Measurements from ENCODE around the gene DAB2IP.
A peak's percentile ranks its signal among the peaks of the same experiment; 100 is the strongest.

DAB2IP gene

GRCh38 chr9:121742923-121743322, 91.5 kb downstream of the DAB2IP start:
- H3K4me3 ChIP-seq (ENCODE audit: low read depth in 1 of 2, low read length in 2 of 2) = peak overlapping the region in 1 of 2 donors; percentile 45
- peak overlapping the region; percentile 85 for H3K27ac ChIP-seq (ENCODE audit: low read depth, low read length)
- H3K9me3 ChIP-seq (ENCODE audit: control insufficient read depth in 1 of 2, low read length in 2 of 2) = no peaks in the 10 kb centered on the region
- H3K4me1 ChIP-seq (ENCODE audit: control insufficient read depth in 1 of 2, insufficient read depth in 2 of 2, low read length in 2 of 2) = peaks cover 63 to 71% of the 10 kb centered on the region in 2 donors
- H3K36me3 ChIP-seq (ENCODE audit: control insufficient read depth in 1 of 2, insufficient read depth in 2 of 2, low read length in 2 of 2) = no peaks in the 10 kb centered on the region
- peak overlapping the region; percentile 39 to 72 for H3K9ac ChIP-seq (ENCODE audit: low read depth in 1 of 2, low read length in 2 of 2)
- no peaks in the 10 kb centered on the region for H3K27me3 ChIP-seq (ENCODE audit: control insufficient read depth in 1 of 2, insufficient read depth in 2 of 2, low read length in 2 of 2)

DNA sequence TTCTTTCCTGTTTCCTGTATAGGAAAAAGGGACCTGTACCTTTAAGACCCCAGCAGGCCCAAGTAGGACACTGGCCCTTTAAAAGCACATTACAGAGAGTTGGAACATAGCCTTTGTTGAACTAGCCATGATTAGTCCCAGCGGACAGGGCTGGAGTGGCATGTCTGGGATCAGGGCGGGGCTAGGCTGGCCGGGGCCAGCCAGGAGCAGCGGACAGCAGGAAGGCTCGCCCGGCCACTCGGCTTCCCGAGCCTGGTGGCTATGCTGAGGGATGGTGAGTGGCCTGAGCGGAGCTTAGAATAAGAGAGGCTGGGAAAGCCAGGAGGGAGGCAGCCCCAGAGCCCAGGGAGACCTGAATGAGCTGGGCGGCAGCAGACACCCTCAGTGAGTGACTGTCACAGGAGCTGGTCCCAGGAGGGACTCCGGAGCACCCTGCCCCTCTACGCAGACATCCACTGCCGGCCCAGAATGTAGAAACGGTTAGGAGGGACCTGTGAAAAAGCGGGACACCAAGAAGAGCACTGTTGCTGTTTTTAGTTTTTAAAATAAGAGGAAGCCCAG, 92.1 kb downstream of the DAB2IP start:
- Histone ChIP-seq H3K9ac (ENCODE audit: low read depth in 1 of 2, low read length in 2 of 2) (peak overlapping the region; percentile 72 to 90), H3K27ac (ENCODE audit: low read depth, low read length) (peak overlapping the region; percentile 85), H3K4me3 (ENCODE audit: low read depth in 1 of 2, low read length in 2 of 2) (peak overlapping the region; percentile 77 to 78), H3K27me3 (ENCODE audit: control insufficient read depth in 1 of 2, insufficient read depth in 2 of 2, low read length in 2 of 2) (no peaks in the 10 kb centered on the region), H3K9me3 (ENCODE audit: control insufficient read depth in 1 of 2, low read length in 2 of 2) (no peaks in the 10 kb centered on the region), H3K4me1 (ENCODE audit: control insufficient read depth in 1 of 2, insufficient read depth in 2 of 2, low read length in 2 of 2) (peaks cover 63 to 71% of the 10 kb centered on the region in 2 donors), H3K36me3 (ENCODE audit: control insufficient read depth in 1 of 2, insufficient read depth in 2 of 2, low read length in 2 of 2) (peaks cover 0 to 4% of the 10 kb centered on the region in 2 donors)

DNA sequence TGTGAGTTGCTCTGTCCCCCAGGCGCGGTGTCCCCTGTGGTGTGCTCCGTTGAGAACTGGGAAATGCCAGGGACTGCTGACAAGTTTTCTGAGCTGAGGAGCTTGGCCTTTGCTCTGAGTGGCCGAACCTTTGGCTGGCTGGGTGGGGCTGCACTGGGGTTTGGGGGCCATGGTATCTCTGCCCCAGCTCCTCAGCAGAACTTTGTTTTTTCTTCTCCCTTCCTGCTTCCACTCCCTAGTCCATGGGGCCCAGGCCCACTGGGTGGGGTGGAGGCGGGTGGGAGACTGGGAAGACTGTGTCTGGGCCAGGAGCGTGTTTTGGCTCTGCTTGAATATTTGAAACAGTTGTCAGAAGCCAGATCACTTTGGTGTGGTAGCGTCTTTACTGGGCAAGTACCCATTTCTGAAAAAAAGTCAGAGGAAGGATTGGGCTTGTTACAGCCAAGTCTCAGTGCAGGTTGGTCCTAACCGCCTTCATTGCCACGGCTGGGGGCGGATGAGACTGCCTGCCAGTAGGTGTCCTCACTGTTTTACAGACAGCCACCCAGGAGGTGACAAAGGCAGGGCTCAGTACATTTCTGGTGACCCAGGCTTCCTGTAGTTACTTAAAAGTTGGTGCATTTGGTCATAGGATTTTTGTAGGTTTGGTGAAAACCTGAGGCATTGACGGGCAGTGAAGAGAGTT, 92.7 kb downstream of the DAB2IP start:
- peak overlapping the region; percentile 72 to 90 for H3K9ac ChIP-seq (ENCODE audit: low read depth in 1 of 2, low read length in 2 of 2)
- peak overlapping the region; percentile 77 to 78 for H3K4me3 ChIP-seq (ENCODE audit: low read depth in 1 of 2, low read length in 2 of 2)

GRCh38 chr9:121744687-121745395, 93.4 kb downstream of the DAB2IP start:
- Histone ChIP-seq H3K4me3 (ENCODE audit: low read depth in 1 of 2, low read length in 2 of 2) (peak overlapping the region; percentile 77 to 78), H3K36me3 (ENCODE audit: control insufficient read depth in 1 of 2, insufficient read depth in 2 of 2, low read length in 2 of 2) (peaks cover 0 to 9% of the 10 kb centered on the region in 2 donors), H3K27ac (ENCODE audit: low read depth, low read length) (peak overlapping the region; percentile 85), H3K4me1 (ENCODE audit: control insufficient read depth in 1 of 2, insufficient read depth in 2 of 2, low read length in 2 of 2) (peaks cover 62 to 68% of the 10 kb centered on the region in 2 donors), H3K9me3 (ENCODE audit: control insufficient read depth in 1 of 2, low read length in 2 of 2) (no peaks in the 10 kb centered on the region), H3K27me3 (ENCODE audit: control insufficient read depth in 1 of 2, insufficient read depth in 2 of 2, low read length in 2 of 2) (no peaks in the 10 kb centered on the region), H3K9ac (ENCODE audit: low read depth in 1 of 2, low read length in 2 of 2) (peak overlapping the region; percentile 72 to 90)

More for the DNA sequence above, 92.7 kb downstream of the DAB2IP start:
- Histone ChIP-seq H3K27ac (ENCODE audit: low read depth, low read length) (peak overlapping the region; percentile 85), H3K9me3 (ENCODE audit: control insufficient read depth in 1 of 2, low read length in 2 of 2) (no peaks in the 10 kb centered on the region), H3K36me3 (ENCODE audit: control insufficient read depth in 1 of 2, insufficient read depth in 2 of 2, low read length in 2 of 2) (peaks cover 0 to 4% of the 10 kb centered on the region in 2 donors), H3K4me1 (ENCODE audit: control insufficient read depth in 1 of 2, insufficient read depth in 2 of 2, low read length in 2 of 2) (peaks cover 62 to 71% of the 10 kb centered on the region in 2 donors), H3K27me3 (ENCODE audit: control insufficient read depth in 1 of 2, insufficient read depth in 2 of 2, low read length in 2 of 2) (no peaks in the 10 kb centered on the region)

DNA sequence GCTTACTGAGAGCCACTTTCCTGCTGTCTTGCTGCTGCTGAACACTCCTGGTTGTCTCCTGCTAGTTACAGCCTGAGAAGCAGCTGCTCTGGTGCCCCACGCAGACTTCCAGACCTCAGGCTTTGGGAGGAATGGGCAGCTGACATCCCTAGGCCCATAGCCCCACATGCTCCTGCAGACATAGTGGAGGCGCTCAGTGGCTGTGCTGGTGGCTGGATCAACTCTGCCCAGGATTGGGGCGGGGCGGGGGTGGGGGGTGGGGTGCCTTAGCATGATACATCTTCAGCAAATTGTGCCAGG, 93.9 kb downstream of the DAB2IP start:
- Histone ChIP-seq H3K9me3 (ENCODE audit: control insufficient read depth in 1 of 2, low read length in 2 of 2) (no peaks in the 10 kb centered on the region), H3K36me3 (ENCODE audit: control insufficient read depth in 1 of 2, insufficient read depth in 2 of 2, low read length in 2 of 2) (peaks cover 0 to 11% of the 10 kb centered on the region in 2 donors), H3K4me1 (ENCODE audit: control insufficient read depth in 1 of 2, insufficient read depth in 2 of 2, low read length in 2 of 2) (peaks cover 66 to 68% of the 10 kb centered on the region in 2 donors), H3K9ac (ENCODE audit: low read depth in 1 of 2, low read length in 2 of 2) (peak overlapping the region in 1 of 2 donors; percentile 72), H3K27ac (ENCODE audit: low read depth, low read length) (no peak overlapping the region), H3K4me3 (ENCODE audit: low read depth in 1 of 2, low read length in 2 of 2) (no peak overlapping the region), H3K27me3 (ENCODE audit: control insufficient read depth in 1 of 2, insufficient read depth in 2 of 2, low read length in 2 of 2) (no peaks in the 10 kb centered on the region)

DNA sequence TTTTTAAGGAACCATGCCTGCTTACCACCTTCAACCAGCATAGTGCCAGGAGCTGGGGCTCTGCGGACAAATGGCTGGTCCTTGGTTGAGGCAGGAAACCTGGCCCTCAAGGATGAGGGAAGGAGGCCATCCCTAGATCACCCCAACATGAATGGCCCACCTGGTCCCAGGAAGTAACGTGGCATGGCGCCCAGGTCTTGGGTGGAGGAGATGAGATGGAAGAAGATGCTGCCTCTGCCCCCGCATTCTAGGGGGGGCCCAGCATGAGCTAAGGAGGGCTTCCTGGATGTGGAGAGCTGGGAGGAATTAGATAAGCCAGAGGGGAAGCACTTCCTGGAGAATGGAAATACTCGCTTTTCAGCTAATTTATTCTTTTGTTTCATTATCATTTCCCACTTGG, 95.0 kb downstream of the DAB2IP start:
- Histone ChIP-seq H3K4me3 (ENCODE audit: low read depth in 1 of 2, low read length in 2 of 2) (no peak overlapping the region), H3K4me1 (ENCODE audit: control insufficient read depth in 1 of 2, insufficient read depth in 2 of 2, low read length in 2 of 2) (peaks cover 61 to 68% of the 10 kb centered on the region in 2 donors), H3K27ac (ENCODE audit: low read depth, low read length) (no peak overlapping the region), H3K9ac (ENCODE audit: low read depth in 1 of 2, low read length in 2 of 2) (no peak overlapping the region), H3K36me3 (ENCODE audit: control insufficient read depth in 1 of 2, insufficient read depth in 2 of 2, low read length in 2 of 2) (peaks cover 0 to 11% of the 10 kb centered on the region in 2 donors), H3K9me3 (ENCODE audit: control insufficient read depth in 1 of 2, low read length in 2 of 2) (no peaks in the 10 kb centered on the region), H3K27me3 (ENCODE audit: control insufficient read depth in 1 of 2, insufficient read depth in 2 of 2, low read length in 2 of 2) (no peaks in the 10 kb centered on the region)

GRCh38 chr9:121746866-121747265, 95.4 kb downstream of the DAB2IP start:
- Histone ChIP-seq H3K4me3 (ENCODE audit: low read depth in 1 of 2, low read length in 2 of 2) (no peak overlapping the region), H3K27me3 (ENCODE audit: control insufficient read depth in 1 of 2, insufficient read depth in 2 of 2, low read length in 2 of 2) (no peaks in the 10 kb centered on the region), H3K36me3 (ENCODE audit: control insufficient read depth in 1 of 2, insufficient read depth in 2 of 2, low read length in 2 of 2) (peaks cover 0 to 16% of the 10 kb centered on the region in 2 donors), H3K4me1 (ENCODE audit: control insufficient read depth in 1 of 2, insufficient read depth in 2 of 2, low read length in 2 of 2) (peaks cover 57 to 68% of the 10 kb centered on the region in 2 donors), H3K9me3 (ENCODE audit: control insufficient read depth in 1 of 2, low read length in 2 of 2) (no peaks in the 10 kb centered on the region), H3K27ac (ENCODE audit: low read depth, low read length) (no peak overlapping the region), H3K9ac (ENCODE audit: low read depth in 1 of 2, low read length in 2 of 2) (no peak overlapping the region)

GRCh38 chr9:121748074-121748473, 96.6 kb downstream of the DAB2IP start:
- H3K4me3 ChIP-seq (ENCODE audit: low read depth in 1 of 2, low read length in 2 of 2) = no peak overlapping the region
- no peaks in the 10 kb centered on the region for H3K27me3 ChIP-seq (ENCODE audit: control insufficient read depth in 1 of 2, insufficient read depth in 2 of 2, low read length in 2 of 2)
- H3K27ac ChIP-seq (ENCODE audit: low read depth, low read length) = no peak overlapping the region
- no peaks in the 10 kb centered on the region for H3K9me3 ChIP-seq (ENCODE audit: control insufficient read depth in 1 of 2, low read length in 2 of 2)
- peaks cover 46 to 66% of the 10 kb centered on the region in 2 donors for H3K4me1 ChIP-seq (ENCODE audit: control insufficient read depth in 1 of 2, insufficient read depth in 2 of 2, low read length in 2 of 2)
- peak overlapping the region in 1 of 2 donors; percentile 25 for H3K9ac ChIP-seq (ENCODE audit: low read depth in 1 of 2, low read length in 2 of 2)
- H3K36me3 ChIP-seq (ENCODE audit: control insufficient read depth in 1 of 2, insufficient read depth in 2 of 2, low read length in 2 of 2) = peaks cover 0 to 25% of the 10 kb centered on the region in 2 donors

DNA sequence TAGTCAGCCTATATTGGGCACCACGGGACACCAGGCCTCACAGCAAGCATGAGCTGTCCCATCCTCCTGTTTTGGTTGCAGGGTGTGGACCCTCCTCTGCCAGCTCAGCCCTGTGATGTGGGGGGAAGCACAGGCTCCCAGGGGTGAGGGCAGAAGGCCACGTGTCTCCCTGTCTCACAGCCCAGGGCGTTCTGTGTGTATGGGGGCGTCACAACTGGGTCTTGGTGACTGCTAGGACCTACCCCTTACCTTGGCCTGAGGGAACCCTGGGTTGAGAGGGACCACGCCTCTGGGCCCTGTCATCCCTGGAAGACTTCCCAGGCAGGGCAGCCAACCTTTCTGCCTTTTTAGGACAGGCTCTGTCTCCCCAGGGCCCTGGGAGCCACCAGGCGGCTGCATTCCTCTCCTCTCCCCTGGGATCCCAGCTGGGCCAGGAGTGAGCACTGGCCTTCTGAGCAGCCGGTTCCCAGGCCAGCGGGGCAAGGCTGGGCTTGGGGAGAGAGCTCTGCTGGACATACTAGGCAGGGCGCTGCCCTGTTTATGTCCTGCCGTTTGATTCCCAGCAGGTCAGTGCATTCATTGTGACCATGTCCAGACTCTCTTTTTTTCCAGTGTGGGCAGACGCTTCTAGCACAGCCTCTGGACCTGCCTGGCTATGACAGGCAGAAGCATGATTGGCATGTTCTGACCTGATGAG, 97.4 kb downstream of the DAB2IP start:
- no peak overlapping the region for H3K4me3 ChIP-seq (ENCODE audit: low read depth in 1 of 2, low read length in 2 of 2)
- peak overlapping the region in 1 of 2 donors; percentile 25 for H3K9ac ChIP-seq (ENCODE audit: low read depth in 1 of 2, low read length in 2 of 2)
- no peak overlapping the region for H3K27ac ChIP-seq (ENCODE audit: low read depth, low read length)
- H3K27me3 ChIP-seq (ENCODE audit: control insufficient read depth in 1 of 2, insufficient read depth in 2 of 2, low read length in 2 of 2) = no peaks in the 10 kb centered on the region
- peaks cover 0 to 27% of the 10 kb centered on the region in 2 donors for H3K36me3 ChIP-seq (ENCODE audit: control insufficient read depth in 1 of 2, insufficient read depth in 2 of 2, low read length in 2 of 2)
- H3K9me3 ChIP-seq (ENCODE audit: control insufficient read depth in 1 of 2, low read length in 2 of 2) = no peaks in the 10 kb centered on the region
- peaks cover 43 to 61% of the 10 kb centered on the region in 2 donors for H3K4me1 ChIP-seq (ENCODE audit: control insufficient read depth in 1 of 2, insufficient read depth in 2 of 2, low read length in 2 of 2)

Measured in duodenal mucosa (tissue), 2 donors.